Colonic mucosa (tissue), 4 donors: Measurements from ENCODE around the gene RAB30. TPM values are rescaled to one million over a fixed set of nuclear protein-coding genes. Genes with fewer than 3 reads are reported as not detected.

Experiments
- DNase-seq: peaks from one replicate; pipeline ENCODE4 v3.0.0-alpha.2; 2020
- H3K27ac ChIP-seq: fragments of 200-600 bp; one replicate; pipeline ENCODE4 v1.8.0; 2021
- H3K27me3 ChIP-seq: fragments of 200-600 bp; one replicate; pipeline ENCODE4 v1.8.0; 2021
- H3K36me3 ChIP-seq: fragments of 200-600 bp; one replicate; pipeline ENCODE4 v1.8.0; 2021
- H3K4me1 ChIP-seq: fragments of 200-600 bp; one replicate; pipeline ENCODE4 v1.8.0; 2021; ENCODE audit warnings: mild to moderate bottlenecking
- H3K4me3 ChIP-seq: fragments of 200-600 bp; one replicate; pipeline ENCODE4 v1.8.0; 2021
- H3K9ac ChIP-seq, 2 donors: one replicate each; pipeline ENCODE4 v1.7.0; 2013; ENCODE audit warnings: control low read depth in 2 of 2, low read depth in 2 of 2, low read length in 2 of 2
- H3K9me3 ChIP-seq: fragments of 200-600 bp; one replicate; pipeline ENCODE4 v1.8.0; 2021
- CTCF ChIP-seq: fragments of 200-600 bp; IDR thresholded peaks from one replicate; pipeline ENCODE4 v1.8.0; 2022; ENCODE audit warnings: antibody characterized with exemption, mild to moderate bottlenecking
- intact Hi-C: fragments of 100-400 bp; cut with DNase I; formaldehyde crosslinking; loops from one replicate; pipeline ENCODE4 v1.14.1; 2022
- total RNA-seq, 2 donors: library from RNA; stranded (reverse); fragmentation: NEBNext Ultra II Directional in 1 of 2; extraction: Animal tissue kit (Norgen Biotek cat#: 25700) in 1 of 2; gene quantifications; one replicate each; pipeline ENCODE4 v1.2.1, GENCODE V29; 2021
- donor health status: healthy.
- donor health status: DM: no; HTN: no; CAD: no.
- donor health status: DM: no; HTN: no; CAD: no.

The RAB30 gene
- total RNA-seq, 2 donors from 2014 or later: 6.3 to 16.9 TPM

- Histone ChIP-seq H3K9ac (no peak overlapping the region), H3K27me3 (no peaks in the 10 kb centered on the region), H3K4me3 (no peak overlapping the region), H3K36me3 (no peaks in the 10 kb centered on the region), H3K9me3 (no peaks in the 10 kb centered on the region), H3K4me1 (no peaks in the 10 kb centered on the region), H3K27ac (no peak overlapping the region)
- no peak for TF ChIP-seq CTCF
- DNase-seq: no peak
- intact Hi-C loops: no loop called here
These were observed 69.2 kb downstream of the RAB30 start for GRCh38 chr11:83002522-83002921.

- Histone ChIP-seq H3K9ac (no peak overlapping the region), H3K4me3 (no peak overlapping the region), H3K9me3 (no peaks in the 10 kb centered on the region), H3K27ac (no peak overlapping the region), H3K27me3 (no peaks in the 10 kb centered on the region), H3K36me3 (no peaks in the 10 kb centered on the region), H3K4me1 (no peaks in the 10 kb centered on the region)
- no peak for TF ChIP-seq CTCF
- DNase-seq: no peak
- intact Hi-C loops: no loop called here
These were observed 69.6 kb downstream of the RAB30 start for GRCh38 chr11:83002053-83002452.

GRCh38 chr11:83000381-83000780 is 71.3 kb downstream of the RAB30 start:
- intact Hi-C loops: no loop called here
- Histone ChIP-seq H3K4me1 (no peaks in the 10 kb centered on the region), H3K27me3 (no peaks in the 10 kb centered on the region), H3K9me3 (no peaks in the 10 kb centered on the region), H3K4me3 (no peak overlapping the region), H3K27ac (no peak overlapping the region), H3K9ac (no peak overlapping the region), H3K36me3 (no peaks in the 10 kb centered on the region)
- no peak for DNase-seq
- TF ChIP-seq CTCF: no peak

- TF ChIP-seq CTCF: no peak
- no peaks in the 10 kb centered on the region for H3K36me3 ChIP-seq
- H3K9me3 ChIP-seq: no peaks in the 10 kb centered on the region
- H3K4me1 ChIP-seq: no peaks in the 10 kb centered on the region
- no peak overlapping the region for H3K4me3 ChIP-seq
- no peak for DNase-seq
- intact Hi-C loops: no loop called here
- no peak overlapping the region for H3K9ac ChIP-seq
- H3K27ac ChIP-seq: no peak overlapping the region
- H3K27me3 ChIP-seq: no peaks in the 10 kb centered on the region
These were observed 72.5 kb downstream of the RAB30 start for GRCh38 chr11:82999232-82999631.

- no peaks in the 10 kb centered on the region for H3K27me3 ChIP-seq
- intact Hi-C loops: no loop called here
- no peak overlapping the region for H3K27ac ChIP-seq
- H3K4me1 ChIP-seq: no peaks in the 10 kb centered on the region
- no peak overlapping the region for H3K4me3 ChIP-seq
- H3K36me3 ChIP-seq: no peaks in the 10 kb centered on the region
- no peak overlapping the region for H3K9ac ChIP-seq
- TF ChIP-seq CTCF: no peak
- H3K9me3 ChIP-seq: no peaks in the 10 kb centered on the region
- DNase-seq: no peak
These were observed 73.0 kb downstream of the RAB30 start for GRCh38 chr11:82998697-82999096.
